HG02943 (cell line): Measurements from ENCODE around the gene CASP8AP2.
"Not testable (repeated sequence)": the region's sequence is repeated elsewhere in the genome, so short reads cannot be mapped to it uniquely, and the experiment has no call there.

Experiments
- ATAC-seq: cut with Tn5 transposase; IDR thresholded peaks from one replicate; pipeline ENCODE4 v1.9.1; 2021; ENCODE audit warnings: mild to moderate bottlenecking, low read depth, moderate library complexity; ENCODE audit not compliant: unreplicated experiment

CASP8AP2 gene

DNA sequence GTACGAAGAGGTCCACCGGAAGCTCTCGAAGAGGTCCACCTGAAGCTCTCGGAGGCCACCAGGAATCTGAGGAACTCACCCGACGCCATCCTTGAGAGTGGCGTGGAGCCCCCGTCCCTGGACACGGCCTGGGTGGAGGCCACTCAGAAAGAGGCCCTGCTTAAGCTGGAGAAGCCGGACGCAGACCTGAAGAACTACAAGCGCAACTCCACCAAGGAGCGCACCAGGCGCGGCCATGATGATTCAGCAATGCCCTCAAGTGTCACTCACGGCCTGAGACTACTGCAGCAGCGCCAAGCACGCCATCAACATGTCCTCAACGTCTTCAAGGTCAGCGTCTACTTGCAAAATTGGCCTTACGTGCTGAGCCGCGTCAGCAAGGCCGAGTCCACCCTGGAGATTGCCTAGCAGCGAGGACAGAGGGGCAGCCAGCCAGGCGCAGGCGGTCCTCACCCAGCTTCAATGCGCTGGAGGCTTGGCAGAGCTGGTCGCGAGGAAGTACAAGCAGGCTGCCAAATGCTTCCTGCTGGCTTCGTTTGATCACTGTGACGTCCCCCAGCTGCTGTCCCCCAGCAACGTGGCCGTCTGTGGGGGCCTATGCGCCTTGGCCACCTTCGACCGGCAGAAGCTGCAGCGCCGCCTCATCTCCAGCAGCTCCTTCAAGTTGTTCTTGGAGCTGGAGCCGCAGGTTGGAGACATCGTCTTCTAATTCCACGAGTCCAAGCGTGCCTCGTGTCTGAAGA, 56.9 kb downstream of the CASP8AP2 start:
- no peak for ATAC-seq

DNA sequence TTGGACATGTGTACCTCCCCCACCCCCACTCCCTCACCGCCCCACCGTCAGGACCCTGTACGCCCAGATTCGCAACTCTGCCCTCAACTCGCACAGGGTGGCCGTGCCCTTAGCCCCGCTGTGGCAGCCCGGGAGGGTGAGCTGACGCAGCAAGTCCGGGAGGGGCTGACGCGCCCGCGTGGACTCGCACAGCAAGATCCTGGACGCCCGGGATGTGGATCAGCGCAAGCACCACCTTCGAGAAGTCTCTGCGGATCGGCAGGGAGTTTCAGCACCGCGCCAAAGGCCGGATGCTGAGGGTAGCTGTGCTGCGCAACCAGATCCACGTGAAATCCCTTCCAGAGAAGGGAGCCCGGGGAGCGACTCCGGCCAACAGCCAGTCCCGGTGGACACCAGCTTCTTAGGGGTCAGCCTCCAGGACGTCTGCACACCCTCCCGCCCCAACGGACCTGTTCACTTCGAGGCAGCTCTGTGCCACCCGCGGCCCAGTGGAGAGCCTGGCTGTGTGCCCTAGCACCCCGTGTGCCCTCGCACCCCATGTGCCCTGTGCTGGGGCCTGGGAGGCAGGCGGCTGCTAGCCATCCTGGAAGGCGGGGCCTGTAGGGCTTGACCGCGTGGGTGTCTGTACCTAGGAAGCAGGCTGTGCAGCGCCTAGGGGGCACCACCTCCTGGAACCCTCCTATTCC, 57.9 kb downstream of the CASP8AP2 start:
- no peak for ATAC-seq

DNA sequence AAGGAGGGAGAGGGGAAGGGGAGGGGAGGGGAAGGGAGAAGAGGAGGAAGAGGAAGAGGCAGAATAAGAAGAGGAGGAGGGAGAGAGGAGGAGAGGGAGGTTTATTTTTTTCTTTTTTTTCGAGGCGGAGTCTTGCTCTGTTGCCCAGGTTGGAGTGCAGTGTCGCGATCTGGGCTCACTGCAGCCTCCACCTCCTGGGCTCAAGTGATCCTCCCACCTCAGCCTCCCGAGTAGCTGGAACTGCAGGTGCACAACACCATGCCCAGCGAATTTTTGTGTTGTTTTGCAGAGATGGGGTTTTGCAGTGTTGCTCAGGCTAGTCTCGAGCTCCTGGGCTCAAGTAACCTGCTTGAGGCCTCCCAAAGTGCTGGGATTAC, 58.4 kb downstream of the CASP8AP2 start:
- no peak for ATAC-seq

DNA sequence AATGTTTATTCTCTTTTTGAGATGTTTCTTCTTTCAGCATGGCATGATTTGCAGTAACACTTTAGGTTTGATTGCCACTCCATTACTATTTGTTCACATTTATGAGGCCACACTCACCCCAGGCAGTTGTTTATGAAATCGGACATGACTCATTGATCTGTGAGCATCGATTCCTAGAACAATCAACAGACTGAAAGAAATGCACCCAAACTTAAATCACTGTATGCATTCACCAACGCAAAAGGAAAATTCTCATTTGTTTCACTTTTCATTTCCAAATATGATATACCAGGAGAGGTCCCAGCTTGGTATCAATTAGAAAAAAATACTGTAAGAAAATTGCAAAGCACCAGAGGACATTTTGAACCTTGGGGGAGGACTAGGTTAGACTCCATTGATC, 59.2 kb downstream of the CASP8AP2 start:
- no peak for ATAC-seq

DNA sequence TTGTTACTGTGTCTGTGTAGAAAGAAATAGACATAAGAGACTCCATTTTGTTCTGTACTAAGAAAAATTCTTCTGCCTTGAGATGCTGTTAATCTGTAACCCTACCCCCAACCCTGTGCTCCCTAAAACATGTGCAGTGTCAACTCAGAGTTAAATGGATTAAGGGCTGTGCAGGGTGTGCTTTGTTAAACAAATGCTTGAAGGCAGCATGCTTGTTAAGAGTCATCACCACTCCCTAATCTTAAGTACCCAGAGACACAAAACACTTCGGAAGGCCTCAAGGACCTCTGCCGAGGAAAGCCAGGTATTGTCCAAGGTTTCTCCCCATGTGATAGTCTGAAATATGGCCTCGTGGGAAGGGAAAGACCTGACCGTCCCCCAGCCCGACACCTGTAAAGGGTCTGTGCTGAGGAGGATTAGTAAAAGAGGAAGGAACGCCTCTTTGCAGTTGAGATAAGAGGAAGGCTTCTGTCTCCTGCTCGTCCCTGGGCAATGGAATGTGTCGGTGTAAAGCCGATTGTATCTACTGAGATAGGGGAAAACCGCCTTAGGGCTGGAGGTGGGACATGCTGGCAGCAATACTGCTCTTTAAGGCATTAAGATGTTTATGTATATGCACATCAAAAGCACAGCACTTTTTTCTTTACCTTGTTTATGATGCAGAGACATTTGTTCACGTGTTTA, 61.3 kb downstream of the CASP8AP2 start:
- ATAC-seq, result not testable (repeated sequence)

DNA sequence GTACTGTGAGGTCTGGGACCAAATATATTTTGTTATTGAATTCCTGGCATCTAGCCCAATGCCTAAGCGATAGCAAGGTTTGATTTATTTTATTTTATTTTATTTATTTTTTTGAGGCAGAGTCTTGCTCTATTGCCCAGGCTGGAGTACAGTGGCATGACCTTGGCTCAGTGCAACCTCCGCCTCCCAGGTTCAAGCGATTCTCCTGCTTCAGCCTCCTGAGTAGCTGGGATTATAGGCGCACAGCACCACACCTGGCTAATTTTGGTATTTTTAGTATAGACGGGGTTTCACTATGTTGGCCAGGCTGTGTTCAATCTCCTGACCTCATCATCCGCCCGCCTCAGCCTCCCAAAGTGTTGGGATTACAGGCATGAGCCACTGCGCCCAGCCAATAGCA, 62.9 kb downstream of the CASP8AP2 start:
- not testable (repeated sequence) for ATAC-seq

DNA sequence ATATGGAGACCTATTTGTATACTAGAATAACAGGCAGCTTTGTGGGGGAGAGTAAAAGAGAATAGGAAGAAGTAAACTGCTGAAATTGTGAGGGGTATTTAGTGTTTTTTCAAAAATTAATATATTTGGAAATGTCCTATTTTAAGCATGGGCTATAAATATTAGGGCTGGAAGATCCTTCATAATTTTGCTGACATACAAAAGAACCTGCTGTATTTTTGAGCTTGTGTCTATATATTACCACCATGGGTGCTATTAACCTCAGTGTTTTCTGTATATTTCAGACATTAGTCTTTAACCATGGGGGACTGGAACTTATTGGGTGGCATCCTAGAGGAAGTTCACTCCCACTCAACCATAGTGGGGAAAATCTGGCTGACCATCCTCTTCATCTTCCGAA, 64.5 kb downstream of the CASP8AP2 start, which contains the start of gene GJA10:
Gene GJA10, plus strand, starts transcription at position 301 of the 400 bp plus-strand sequence. Its CDS starts 0 bp downstream, at position 301.
- ATAC-seq, result no peak

DNA sequence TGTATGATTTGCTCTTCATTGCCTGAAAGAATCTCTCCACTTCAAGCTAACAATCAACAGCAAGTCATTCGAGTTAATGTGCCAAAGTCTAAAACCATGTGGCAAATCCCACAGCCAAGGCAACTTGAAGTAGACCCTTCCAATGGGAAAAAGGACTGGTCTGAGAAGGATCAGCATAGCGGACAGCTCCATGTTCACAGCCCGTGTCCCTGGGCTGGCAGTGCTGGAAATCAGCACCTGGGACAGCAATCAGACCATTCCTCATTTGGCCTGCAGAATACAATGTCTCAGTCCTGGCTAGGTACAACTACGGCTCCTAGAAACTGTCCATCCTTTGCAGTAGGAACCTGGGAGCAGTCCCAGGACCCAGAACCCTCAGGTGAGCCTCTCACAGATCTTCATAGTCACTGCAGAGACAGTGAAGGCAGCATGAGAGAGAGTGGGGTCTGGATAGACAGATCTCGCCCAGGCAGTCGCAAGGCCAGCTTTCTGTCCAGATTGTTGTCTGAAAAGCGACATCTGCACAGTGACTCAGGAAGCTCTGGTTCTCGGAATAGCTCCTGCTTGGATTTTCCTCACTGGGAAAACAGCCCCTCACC, 65.7 kb downstream of the CASP8AP2 start:
- ATAC-seq, result no peak

DNA sequence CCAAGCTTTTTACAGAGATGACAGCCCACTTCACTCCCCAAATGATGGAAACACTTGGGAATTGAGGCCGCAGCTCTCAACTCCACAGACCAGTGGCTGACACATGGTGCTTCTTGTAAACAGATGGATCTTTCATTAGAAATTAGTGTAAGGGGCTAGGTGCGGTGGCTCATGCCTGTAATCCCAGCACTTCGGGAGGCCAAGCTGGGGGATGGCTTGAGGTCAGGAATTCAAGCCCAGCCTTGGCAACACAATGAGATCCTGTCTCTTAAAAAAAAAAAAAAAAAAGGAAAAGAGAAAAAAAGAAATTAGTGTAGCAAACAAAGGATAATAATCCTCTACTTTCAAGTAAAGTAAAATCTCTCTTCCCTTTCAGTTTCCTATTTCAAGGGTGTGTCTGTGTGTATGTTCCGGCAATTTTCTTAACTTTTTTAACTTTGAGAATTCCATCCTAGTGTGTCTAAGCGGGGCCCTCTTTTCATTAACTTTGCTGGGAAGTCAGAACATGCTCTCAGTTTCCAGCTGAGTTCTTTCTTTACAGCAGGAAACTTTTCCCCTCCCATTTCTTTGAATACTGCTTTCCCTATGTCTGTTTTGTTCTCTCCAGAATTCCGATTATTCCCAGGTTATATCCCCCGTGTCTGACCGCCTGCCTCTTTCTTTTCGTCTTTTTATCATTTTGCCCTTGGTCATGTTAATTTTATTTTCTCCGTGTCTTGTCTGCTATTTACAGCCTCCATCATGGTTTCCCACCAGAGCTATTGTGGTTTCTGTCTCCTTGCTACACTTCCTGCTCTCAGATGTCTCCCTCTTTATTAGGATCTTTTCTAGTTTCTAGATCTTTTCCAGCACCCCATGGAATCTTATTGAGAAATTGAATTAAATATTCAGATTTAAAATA, 80.6 kb downstream of the CASP8AP2 start:
- not testable (repeated sequence) for ATAC-seq

DNA sequence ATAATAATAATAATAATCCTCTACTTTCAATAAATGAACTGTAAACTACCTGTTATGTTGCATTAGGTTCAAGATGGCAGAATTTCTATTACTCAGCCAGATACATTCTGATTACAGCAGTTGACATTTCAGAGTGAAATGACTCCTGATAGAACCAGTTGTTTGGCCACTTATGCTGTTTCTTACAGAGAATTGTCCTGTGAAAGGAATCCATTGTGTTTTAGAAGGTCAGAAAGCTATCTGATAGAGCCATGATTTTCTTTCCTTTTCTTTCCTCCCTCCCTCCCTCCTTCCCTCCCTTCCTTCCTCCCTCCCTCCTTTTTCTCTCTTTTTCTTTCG, 81.2 kb downstream of the CASP8AP2 start:
- no peak for ATAC-seq

DNA sequence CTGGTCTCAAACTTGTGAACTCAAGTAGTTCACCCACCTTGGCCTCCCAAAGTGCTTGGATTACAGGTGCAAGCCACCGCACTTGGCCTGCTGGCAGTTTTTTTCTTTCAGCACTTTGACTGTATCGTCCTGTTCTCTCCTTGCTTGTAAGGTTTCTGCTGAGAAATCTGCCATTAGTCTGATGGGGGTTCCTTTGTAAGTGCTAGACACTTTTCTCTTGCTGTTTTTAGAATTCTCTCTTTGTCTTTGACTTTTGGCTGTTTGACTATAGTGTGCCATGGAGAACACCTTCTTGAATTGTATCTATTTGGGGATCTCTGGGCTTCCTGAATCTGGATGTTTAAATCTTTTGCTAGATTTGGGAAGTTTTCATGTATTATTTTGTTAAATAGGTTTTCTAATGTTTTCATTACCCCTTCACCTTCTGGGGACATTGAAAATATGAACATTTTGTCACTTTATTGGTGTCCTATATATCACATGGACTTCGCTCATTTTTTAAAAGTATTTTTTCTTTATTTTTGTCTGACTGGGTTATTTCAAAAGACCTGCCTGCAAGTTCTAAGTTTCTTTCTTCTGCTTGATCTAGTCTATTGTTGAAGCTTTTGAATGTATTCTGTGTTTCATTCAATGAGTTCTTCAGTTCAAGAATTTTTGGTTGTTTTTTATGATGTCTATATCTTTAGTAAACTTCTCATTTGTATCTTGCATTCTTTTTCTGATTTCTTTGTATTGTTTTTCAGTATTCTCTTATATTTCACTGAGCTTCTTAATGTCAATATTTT, 86.6 kb downstream of the CASP8AP2 start:
- no peak for ATAC-seq

DNA sequence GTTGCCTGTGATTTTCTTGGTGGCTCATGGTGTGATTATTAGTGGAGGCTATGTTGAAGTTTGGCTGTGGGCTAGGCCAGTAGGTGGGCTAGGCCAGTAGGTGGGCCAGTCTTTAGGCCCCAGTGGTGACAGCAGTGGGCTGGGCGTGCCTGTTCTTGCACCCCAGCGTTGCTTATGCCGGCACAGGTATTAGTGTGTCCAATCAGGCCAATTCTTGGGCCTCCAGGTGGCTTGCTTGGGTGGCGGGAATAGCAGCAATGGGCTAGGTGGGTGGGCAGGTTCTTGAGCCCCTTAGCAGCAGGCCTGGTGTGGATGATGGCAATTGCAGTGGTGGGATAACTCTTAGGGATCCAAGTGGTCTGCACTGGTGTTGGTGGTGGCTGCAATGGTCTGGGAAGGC, 87.5 kb downstream of the CASP8AP2 start:
- no peak for ATAC-seq

DNA sequence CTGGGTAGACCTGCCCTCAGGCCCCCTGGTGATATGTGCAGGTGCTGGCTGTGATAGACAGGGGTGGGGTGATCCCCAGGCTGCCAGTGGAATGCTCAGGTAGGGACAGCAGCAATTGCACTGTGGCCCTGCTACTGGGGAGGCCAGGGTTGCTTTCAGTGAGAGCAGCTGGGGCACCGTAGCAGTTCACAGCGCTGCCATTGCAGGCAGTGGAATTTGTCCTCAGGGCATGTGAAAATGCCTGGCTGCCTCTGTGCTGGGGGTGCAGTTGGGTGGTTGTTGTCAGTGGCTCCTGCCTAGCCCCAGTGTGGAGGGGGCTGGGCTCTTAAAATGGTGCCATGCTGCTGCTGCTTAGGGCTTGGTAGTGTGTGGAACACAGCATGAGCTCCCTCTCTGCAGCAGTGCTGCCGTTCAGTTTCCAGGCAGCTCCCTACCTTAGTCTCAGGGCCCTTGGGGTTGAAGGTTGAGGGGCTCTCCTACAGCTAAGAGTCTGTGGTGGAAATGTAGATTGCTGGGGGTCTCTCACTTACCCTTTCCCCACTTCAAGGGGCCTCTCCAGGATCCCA, 88.2 kb downstream of the CASP8AP2 start:
- no peak for ATAC-seq
